Raji (cell line): ENCODE data around the gene TSKS.

Experiments
- POLR2A ChIP-seq: IDR thresholded peaks from 2 replicates; pipeline ENCODE4 v1.6.1; 2011; ENCODE audit warnings: low read depth, low read length, control low read depth; ENCODE audit not compliant: insufficient read depth

Gene TSKS

DNA sequence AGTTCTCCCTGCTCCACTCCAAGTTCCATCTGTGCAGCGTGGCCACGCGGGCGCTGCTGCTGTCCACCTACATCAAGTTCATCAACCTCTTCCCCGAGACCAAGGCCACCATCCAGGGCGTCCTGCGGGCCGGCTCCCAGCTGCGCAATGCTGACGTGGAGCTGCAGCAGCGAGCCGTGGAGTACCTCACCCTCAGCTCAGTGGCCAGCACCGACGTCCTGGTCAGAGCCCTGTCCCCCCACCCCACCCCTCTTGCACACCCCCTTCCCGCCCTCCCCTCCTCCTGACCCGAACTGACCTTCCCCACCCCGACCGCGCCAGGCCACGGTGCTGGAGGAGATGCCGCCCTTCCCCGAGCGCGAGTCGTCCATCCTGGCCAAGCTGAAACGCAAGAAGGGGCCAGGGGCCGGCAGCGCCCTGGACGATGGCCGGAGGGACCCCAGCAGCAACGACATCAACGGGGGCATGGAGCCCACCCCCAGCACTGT is 38.3 kb upstream of the TSKS start:
- TF ChIP-seq POLR2A = no peak

DNA sequence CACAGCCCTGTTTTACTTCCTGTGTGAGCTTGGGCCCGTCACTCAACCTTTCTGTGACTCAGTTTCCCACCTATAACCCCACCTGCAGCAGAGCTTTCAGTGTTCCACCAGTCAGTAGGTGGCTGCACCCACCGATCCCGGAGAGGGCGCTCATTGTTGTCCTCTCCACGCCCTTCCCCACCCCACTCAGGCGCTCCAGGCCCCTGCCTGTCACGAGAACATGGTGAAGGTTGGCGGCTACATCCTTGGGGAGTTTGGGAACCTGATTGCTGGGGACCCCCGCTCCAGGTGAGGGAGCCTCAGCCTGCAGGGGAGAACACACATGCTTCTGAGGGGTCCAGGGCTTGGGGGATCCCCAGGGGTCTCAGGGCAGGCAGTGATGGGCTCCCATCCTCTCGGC is 37.7 kb upstream of the TSKS start:
- TF ChIP-seq POLR2A = no peak

DNA sequence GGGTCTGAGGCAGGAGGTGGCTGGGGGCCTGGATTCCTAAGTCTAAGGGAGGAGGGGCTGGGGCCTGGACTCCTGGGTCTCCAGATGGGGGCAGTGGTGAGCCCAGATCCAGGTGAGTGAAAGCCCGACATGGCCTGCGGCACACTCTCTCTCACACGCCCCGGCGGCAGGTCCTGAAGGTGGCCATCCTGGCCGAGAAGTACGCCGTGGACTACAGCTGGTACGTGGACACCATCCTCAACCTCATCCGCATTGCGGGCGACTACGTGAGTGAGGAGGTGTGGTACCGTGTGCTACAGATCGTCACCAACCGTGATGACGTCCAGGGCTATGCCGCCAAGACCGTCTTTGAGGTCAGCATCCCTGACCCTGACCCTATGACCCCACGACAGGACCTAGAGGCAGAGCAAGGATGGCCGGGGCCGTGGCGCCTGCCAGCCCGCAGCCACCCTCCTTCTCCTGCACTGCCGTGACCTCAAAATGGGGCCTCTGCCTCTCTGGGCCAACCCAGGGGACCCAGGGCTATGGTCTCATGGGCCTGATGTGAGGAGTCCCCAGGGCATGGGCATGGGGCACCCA is 36.8 kb upstream of the TSKS start:
- TF ChIP-seq POLR2A = no peak

DNA sequence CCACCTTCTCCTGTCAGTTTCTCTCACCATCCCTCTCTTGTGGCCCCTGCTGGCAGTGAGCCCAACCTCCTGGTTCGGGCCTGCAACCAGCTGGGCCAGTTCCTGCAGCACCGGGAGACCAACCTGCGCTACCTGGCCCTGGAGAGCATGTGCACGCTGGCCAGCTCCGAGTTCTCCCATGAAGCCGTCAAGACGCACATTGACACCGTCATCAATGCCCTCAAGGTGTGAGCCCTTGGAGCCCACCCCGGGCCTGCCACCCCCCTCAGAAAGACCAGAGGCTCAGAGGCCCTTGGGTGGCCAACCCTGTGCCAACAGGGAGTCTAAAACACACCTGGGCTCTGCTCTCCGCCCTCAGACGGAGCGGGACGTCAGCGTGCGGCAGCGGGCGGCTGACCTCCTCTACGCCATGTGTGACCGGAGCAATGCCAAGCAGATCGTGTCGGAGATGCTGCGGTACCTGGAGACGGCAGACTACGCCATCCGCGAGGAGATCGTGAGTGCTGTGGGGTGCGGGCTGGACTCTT is 36.2 kb upstream of the TSKS start:
- TF ChIP-seq POLR2A = no peak

DNA sequence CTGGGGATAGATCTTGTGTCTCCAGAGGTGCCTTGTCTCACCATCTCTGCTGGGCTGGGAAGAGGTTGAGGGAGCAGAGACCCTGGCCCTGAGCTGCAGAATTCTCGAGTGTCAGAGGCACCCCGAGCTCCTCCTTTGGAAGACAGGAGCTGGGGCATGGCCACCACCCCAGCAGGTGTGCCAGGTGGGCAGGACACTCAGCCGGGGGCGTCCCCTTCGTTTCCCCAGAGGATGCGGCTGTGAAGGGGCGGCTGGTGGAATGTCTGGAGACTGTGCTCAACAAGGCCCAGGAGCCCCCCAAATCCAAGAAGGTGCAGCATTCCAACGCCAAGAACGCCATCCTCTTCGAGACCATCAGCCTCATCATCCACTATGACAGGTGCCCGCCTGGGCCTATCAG is 35.5 kb upstream of the TSKS start:
- TF ChIP-seq POLR2A = no peak

GRCh38 chr19:49795615-49796014 is 32.5 kb upstream of the TSKS start:
- no peak for TF ChIP-seq POLR2A

DNA sequence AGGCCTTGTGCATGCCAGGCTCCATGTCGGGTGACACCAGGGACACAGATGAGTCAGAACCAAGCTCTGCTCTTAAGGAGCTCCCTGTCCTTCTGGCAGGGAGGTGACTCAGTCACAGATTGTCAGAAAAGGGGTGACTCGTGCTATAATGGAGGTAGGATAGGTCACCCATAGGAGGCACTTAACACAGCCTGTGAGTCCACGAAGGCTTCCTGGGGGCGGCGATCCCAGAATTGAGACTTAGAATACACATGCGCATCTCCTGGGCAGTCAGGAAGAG is 30.4 kb upstream of the TSKS start:
- no peak for TF ChIP-seq POLR2A

DNA sequence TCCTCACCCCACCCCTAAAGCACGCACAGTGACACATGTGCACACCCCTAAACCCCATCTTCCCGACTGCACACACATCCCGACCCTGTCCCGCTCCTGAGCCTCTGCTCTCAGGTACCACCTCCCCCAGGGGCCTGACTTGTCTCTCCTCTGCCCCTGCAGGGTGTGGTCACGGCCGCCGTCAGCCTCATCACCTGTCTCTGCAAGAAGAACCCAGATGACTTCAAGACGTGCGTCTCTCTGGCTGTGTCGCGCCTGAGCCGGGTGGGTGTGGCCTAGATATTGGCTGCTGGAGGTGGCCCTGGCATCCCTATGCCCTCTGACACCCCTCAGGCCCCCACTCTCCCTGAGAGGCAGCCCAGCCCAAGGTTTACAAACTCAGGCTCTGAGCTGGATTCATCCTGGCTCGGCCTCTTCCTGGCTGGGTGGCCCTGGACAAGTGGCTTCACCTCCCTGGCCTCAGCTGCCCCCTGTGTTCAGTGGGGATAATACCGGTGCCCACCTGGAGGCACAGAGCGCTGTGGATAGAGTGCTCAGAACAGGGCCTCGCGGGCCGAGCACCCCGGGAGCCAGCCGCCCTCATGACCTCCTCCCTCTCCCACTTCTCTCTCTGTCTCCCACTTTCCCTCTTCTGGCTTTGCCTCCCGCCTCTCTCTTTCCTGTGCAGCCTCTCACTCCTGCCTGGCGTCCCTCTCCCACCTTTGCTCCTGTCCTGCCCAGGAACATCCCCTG is 29.9 kb upstream of the TSKS start:
- TF ChIP-seq POLR2A = no peak

DNA sequence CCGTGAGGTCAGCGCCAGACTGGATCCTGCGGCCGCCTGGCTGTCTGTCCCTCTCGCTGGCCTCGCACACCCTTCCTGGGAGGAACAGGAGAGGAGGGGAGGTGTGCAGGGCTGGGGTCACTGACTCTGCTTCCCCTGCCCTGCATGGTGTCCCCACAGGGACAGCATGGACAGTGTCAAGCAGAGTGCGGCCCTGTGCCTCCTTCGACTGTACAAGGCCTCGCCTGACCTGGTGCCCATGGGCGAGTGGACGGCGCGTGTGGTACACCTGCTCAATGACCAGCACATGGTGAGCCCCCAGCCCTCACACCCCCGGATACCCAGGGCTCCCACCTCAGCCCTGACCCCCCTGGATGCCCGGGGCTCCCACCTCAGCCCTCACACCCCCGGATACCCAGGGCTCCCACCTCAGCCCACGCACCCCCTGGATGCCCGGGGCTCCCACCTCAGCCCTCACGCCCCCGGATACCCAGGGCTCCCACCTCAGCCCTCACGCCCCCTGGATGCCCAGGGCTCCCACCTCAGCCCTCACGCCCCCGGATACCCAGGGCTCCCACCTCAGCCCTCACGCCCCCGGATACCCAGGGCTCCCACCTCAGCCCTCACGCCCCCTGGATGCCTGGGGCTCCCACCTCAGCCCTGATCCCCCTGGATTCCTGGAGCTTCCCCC is 28.8 kb upstream of the TSKS start:
- no peak for TF ChIP-seq POLR2A

DNA sequence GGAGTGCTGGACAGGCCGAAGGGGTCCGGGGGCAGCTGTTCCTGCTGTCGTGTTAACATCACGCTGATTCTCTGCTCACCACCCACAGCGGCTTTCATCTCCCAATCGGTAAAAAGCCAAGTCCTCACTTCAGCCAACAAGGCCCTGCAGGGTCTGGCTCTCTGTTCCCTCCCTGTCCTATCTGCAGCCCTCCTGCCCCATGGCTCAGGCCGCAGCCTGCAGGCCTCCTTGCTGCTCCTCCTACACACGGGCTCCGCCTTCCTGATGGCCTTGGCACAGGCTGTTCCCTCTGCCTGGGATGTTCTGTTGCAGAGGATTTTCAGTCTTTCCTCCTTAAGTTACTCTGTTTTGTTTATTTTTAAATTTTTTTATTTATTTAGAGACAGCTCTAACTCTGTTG is 27.8 kb upstream of the TSKS start:
- TF ChIP-seq POLR2A = no peak

DNA sequence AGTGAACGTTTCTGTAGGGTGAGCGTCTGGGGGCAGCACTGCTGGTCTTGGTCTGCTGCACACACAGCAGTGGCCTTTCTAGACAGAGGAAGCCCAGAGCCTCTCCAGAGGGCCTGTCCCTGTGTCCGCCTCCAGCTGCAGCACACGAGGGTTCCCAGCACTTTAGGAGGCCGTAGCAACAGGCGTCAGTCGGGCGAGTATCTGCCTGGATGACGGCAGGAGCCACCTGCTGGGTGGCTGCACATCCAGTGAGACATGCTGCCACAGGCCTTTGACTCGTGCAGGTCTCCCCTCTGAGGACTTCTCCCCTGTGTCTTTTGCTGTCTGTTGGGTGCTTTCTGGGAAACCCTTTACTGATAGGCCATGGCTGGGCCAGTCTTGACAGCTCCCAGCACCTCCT is 25.8 kb upstream of the TSKS start:
- TF ChIP-seq POLR2A = no peak

DNA sequence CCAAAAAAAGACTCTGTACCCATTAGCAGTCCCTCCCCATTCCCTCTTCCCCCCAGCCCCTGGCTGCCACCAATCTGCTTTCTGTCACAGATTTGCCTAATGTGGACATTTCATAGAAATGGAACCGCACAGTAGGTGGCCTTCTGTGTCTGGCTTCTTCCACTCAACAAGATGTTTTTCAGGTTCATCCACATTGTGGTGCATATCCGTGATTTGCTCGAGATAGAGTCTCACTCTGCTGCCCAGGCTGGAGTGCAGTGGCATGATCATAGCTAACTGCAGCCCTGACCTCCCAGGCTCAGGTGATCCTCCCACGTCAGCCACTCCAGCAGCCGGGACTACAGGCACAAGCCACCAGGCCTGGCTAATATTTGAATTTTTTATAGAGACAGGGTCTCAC is 24.6 kb upstream of the TSKS start:
- no peak for TF ChIP-seq POLR2A

DNA sequence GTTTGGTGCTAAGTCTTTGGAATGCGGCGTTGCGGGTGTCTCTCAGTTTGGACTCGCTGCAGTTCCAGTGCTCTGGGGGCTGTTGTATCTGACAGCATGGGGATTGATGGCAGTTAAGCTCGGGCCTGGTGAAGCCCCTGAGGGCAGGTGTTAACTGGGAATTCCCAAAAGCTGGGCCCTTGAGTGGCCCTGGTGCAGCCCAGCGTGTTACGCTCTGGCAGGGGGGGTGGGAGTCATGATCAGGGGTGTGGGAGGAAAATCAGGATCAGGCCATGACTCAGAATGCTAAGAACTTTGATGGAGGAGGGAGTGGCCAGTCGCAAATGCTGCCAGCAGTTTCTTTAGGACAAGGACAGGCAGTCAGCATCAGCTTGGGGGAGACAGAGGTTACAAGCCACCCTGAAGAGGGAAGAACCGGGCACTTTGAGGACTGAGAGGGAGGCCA is 23.3 kb upstream of the TSKS start:
- no peak for TF ChIP-seq POLR2A

- no peak for TF ChIP-seq POLR2A
These were observed 19.4 kb upstream of the TSKS start for GRCh38 chr19:49782515-49782914.

DNA sequence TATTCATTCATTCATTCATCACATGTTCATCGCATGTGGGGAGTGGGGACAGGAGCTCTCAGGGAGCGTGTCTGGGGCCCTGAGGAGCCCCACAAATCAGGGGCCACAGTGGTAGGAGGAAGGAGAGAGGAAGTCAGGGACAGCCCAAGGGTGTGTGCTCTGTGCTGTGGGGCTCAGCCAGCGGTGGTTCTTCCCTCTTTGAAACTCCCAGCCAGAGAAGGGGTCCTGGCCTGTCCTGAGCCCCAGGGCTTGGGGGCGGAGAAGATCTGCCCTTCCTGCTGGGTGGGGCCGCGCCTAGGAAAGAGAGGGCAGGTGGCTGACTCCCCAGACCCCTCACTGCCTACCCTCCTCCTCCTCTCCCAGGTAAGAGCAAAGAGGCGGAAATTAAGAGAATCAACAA is 18.3 kb upstream of the TSKS start:
- no peak for TF ChIP-seq POLR2A

- TF ChIP-seq POLR2A = no peak
These were observed 17.8 kb upstream of the TSKS start for GRCh38 chr19:49780861-49781260.
